Measurements from ENCODE around the gene ARHGEF9. TPM values are rescaled to one million over a fixed set of nuclear protein-coding genes. Genes with fewer than 3 reads are reported as not detected.

ARHGEF9 gene
- total RNA-seq, 1 donor from 2014 or later: 56.4 TPM

- no peak for TF ChIP-seq CTCF (IDR thresholded peaks at IDR 0.05)
- Mint-ChIP-seq H3K4me1 (ENCODE audit: low read depth) (peaks cover 83% of the 10 kb centered on the region), H3K36me3 (ENCODE audit: low read depth) (no peaks in the 10 kb centered on the region), H3K9me3 (ENCODE audit: low read depth) (peaks cover 10% of the 10 kb centered on the region), H3K4me3 (ENCODE audit: unreplicated experiment) (peak overlapping the region; percentile 1), H3K27me3 (ENCODE audit: low read depth) (no peaks in the 10 kb centered on the region), H3K27ac (ENCODE audit: unreplicated experiment) (peak overlapping the region; percentile 85)
- no peak for DNase-seq (ENCODE audit: low spot score)
These were observed 37.7 kb downstream of the ARHGEF9 start for GRCh38 chrX:63747331-63747730.

DNA sequence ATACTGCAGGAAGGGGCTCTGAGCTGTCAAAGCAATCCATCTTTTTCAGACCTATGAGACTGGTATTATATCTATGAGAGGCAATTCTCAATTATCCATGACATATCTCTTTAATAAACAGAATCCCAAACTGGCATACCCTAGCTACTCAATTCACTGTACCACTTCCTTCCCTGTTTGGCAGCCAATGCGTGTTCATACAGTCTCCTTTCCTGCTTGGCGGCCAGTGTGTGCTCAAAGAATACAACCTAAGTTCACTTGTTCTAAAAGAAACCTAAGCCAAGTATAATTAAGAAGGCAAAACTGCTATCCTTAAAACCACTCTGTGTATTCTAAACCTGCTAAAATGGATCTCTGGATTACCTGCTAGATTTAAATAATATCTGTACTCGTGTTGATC is 38.3 kb downstream of the ARHGEF9 start:
- Mint-ChIP-seq H3K4me1 (ENCODE audit: low read depth) (peaks cover 77% of the 10 kb centered on the region), H3K27ac (ENCODE audit: unreplicated experiment) (peak overlapping the region; percentile 85), H3K36me3 (ENCODE audit: low read depth) (no peaks in the 10 kb centered on the region), H3K27me3 (ENCODE audit: low read depth) (no peaks in the 10 kb centered on the region), H3K4me3 (ENCODE audit: unreplicated experiment) (peak overlapping the region; percentile 3), H3K9me3 (ENCODE audit: low read depth) (peaks cover 10% of the 10 kb centered on the region)
- DNase-seq (ENCODE audit: low spot score): no peak
- TF ChIP-seq CTCF (IDR thresholded peaks at IDR 0.05): no peak

DNA sequence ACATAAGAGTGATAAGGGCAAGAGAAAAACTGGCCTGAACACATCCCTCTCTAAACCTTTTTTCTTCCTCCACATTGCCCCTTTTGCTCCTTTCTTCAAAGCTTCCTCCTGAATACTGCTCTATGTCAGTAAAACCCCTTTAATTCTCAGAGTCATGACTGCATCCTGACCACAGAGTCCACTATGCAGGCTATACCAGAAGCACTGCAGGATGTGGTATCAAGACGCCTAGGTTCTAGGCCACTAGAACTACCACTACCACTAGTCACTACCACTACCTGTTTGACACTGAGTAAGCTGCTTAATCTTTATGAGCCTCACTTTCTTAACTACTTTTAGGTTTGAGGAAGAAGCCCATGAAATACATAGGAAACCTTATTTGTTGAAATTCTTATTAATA is 38.7 kb downstream of the ARHGEF9 start:
- Mint-ChIP-seq H3K4me3 (ENCODE audit: unreplicated experiment) (no peak overlapping the region), H3K27me3 (ENCODE audit: low read depth) (no peaks in the 10 kb centered on the region), H3K36me3 (ENCODE audit: low read depth) (no peaks in the 10 kb centered on the region), H3K9me3 (ENCODE audit: low read depth) (peaks cover 10% of the 10 kb centered on the region), H3K27ac (ENCODE audit: unreplicated experiment) (peak overlapping the region; percentile 88), H3K4me1 (ENCODE audit: low read depth) (peaks cover 72% of the 10 kb centered on the region)
- TF ChIP-seq CTCF (IDR thresholded peaks at IDR 0.05): no peak
- no peak for DNase-seq (ENCODE audit: low spot score)

DNA sequence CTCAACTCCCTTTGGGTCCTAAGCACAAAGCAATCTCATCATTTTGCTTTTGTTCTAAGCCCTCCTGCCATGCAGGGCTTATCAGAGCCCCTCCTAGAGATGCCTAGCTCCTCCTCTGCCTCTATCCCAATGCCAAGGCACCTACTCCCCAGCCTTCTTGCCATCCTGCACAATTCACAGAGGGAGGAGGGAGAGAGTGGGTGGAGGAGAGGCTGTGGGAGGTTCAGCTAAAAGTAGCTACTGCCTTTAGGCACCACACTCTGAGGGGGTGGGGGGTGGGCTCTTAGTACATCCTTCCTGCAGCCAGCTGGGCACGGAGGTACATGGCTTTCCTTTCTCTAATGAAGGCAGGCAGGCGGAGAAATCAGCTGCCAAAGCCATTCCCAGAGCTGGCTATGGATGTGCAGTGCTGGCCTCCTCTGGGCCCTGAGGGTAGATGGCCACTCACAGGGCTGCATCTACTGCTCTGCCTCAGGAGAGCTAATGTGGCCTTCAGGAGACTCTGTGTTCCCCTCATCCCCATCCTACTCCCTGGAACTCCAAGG is 40.1 kb downstream of the ARHGEF9 start:
- peak overlapping the region; percentile 57 for H3K27ac Mint-ChIP-seq (ENCODE audit: unreplicated experiment)
- no peaks in the 10 kb centered on the region for H3K27me3 Mint-ChIP-seq (ENCODE audit: low read depth)
- H3K36me3 Mint-ChIP-seq (ENCODE audit: low read depth): no peaks in the 10 kb centered on the region
- no peak for TF ChIP-seq CTCF (IDR thresholded peaks at IDR 0.05)
- H3K4me1 Mint-ChIP-seq (ENCODE audit: low read depth): peaks cover 67% of the 10 kb centered on the region
- DNase-seq (ENCODE audit: low spot score): no peak
- H3K9me3 Mint-ChIP-seq (ENCODE audit: low read depth): peaks cover 10% of the 10 kb centered on the region
- H3K4me3 Mint-ChIP-seq (ENCODE audit: unreplicated experiment): no peak overlapping the region

- Mint-ChIP-seq H3K4me3 (ENCODE audit: unreplicated experiment) (no peak overlapping the region), H3K36me3 (ENCODE audit: low read depth) (no peaks in the 10 kb centered on the region), H3K4me1 (ENCODE audit: low read depth) (peaks cover 71% of the 10 kb centered on the region), H3K9me3 (ENCODE audit: low read depth) (peaks cover 10% of the 10 kb centered on the region), H3K27ac (ENCODE audit: unreplicated experiment) (no peak overlapping the region), H3K27me3 (ENCODE audit: low read depth) (no peaks in the 10 kb centered on the region)
- DNase-seq (ENCODE audit: low spot score): no peak
- TF ChIP-seq CTCF (IDR thresholded peaks at IDR 0.05): no peak
These were observed 41.4 kb downstream of the ARHGEF9 start for GRCh38 chrX:63743596-63743995.

Data from chondrocyte (in vitro differentiated cells).